GM21390 (cell line): ENCODE data around the gene SNRPA.
"Not testable (repeated sequence)": the region's sequence is repeated elsewhere in the genome, so short reads cannot be mapped to it uniquely, and the experiment has no call there.

Experiments
- ATAC-seq: cut with Tn5 transposase; IDR thresholded peaks from one replicate; pipeline ENCODE4 v1.9.1; 2021; ENCODE audit not compliant: unreplicated experiment

SNRPA gene

DNA sequence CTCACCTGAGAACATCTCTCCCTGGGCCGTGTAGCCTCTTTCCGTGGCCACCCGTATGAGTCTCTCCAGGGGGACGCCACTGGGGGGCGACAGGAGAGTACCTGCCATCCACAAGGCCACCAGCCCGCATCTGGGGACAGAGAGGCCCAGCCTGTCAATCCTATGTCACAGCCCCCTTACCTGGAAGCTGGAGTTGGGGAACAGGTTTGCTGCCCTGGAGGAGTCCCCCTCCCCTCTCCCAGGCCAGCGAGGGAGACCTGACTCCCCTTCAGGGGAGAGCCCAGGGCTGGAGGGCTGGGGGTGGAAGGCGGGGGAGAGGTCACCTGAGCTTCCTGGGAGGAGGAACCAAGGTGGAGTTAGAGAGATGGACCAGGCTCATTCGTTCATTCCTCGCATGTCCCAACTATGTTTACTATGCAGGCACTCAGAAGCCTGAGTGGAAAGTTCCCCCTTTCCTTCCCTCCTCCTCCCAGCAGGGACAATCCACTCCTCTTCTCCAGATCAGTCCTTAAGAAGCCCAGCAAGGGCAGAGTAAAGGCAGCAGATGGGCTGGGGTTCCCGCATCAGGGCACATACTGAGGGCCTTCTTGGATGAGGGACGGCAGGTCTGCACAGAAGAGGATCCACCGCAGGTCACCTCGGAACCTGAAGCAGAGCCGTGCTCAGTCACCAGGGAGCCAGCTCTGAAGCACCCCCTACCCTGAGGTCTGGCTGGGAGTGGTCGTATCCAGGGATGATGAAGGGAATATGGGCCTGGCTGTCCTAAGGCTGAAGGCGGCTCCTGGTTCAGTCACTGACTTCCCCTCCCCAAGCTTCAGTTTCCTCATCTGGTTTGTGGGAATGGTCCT lies 6.2 kb upstream of the SNRPA start:
- no peak for ATAC-seq

DNA sequence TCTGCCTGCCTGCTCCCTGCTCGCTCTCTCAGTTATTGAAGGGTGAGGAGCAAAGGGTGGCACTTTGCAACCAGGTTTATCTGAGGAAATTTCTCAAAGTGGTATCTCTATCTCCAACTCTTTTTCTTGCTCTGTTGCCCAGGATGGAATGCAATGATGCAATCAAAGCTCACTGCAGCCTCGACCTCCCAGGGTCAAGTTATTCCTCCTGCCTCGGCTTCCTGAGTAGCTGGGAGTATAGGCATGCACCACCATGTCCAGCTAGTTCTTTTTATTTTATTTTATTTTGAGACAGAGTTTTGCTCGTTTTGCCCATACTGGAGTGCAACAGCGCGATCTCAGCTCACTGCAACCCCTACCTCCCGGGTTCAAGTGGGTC lies 5.6 kb upstream of the SNRPA start:
- ATAC-seq, result no peak

GRCh38 chr19:40747536-40747935 lies 3.5 kb upstream of the SNRPA start:
- no peak for ATAC-seq

GRCh38 chr19:40750058-40750873 lies 737 bp upstream of the SNRPA start, which contains the start of gene ACTMAP:
ACTMAP (minus strand) TSS chr19:40750477; CDS start chr19:40749803, 674 bp downstream.
- peak; percentile 82 for ATAC-seq

- no peak for ATAC-seq
These were observed 1.3 kb downstream of the SNRPA start for GRCh38 chr19:40752257-40752781.

- no peak for ATAC-seq
These were observed 3.7 kb downstream of the SNRPA start for GRCh38 chr19:40754611-40755247.

GRCh38 chr19:40755248-40755624 lies 4.2 kb downstream of the SNRPA start:
- no peak for ATAC-seq

GRCh38 chr19:40755791-40756190 lies 4.8 kb downstream of the SNRPA start:
- no peak for ATAC-seq

- ATAC-seq, result no peak
These were observed 5.6 kb downstream of the SNRPA start for GRCh38 chr19:40756502-40757110.

DNA sequence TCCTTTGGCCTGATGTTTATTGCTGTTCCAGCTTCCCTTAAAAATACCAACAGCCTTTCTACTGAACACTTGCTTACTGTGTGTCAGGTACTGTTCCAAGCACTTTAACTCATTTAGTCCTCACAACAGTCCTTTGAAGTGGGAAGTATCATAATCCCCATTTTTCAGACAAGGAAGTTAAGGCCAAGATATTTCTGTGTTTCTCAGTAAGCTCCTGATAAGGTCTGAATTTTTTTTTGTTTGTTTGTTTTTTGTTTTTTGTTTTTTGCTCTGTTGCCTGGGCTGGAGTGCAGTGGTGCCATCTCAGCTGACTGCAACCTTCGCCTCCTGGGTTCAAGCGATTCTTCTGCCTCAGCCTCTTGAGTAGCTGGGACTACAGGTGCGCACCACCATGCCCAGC lies 7.5 kb downstream of the SNRPA start:
- no peak for ATAC-seq

DNA sequence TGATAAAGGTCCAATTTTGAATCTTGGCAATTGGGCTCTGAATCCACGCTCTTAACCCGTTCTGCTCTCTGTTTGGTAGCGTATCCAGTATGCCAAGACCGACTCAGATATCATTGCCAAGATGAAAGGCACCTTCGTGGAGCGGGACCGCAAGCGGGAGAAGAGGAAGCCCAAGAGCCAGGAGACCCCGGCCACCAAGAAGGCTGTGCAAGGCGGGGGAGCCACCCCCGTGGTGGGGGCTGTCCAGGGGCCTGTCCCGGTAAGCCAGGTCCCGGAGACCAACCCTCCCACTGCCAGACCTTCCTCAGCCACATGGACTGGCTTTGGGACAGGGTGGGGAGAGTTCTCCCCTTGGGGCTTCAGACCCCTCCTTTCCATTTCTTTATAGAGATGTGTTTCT lies 8.3 kb downstream of the SNRPA start:
- no peak for ATAC-seq

- no peak for ATAC-seq
These were observed 11.9 kb downstream of the SNRPA start for GRCh38 chr19:40762754-40763470.

DNA sequence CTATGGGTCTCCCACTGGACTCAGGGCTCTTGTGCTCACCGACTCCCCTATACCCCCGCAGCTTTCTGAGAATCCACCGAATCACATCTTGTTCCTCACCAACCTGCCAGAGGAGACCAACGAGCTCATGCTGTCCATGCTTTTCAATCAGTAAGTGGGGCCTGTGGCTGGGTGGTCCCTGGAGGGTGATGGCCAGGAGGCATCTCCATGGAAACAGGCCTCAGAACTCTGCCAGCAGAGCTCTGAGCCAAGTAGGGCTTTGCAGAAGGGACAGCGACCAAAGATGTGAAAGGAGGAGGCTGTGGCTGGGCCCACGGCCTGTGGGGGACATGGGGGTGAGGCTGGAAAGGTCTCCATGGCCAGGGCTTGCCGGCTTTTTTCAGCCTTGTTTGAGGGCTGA lies 12.5 kb downstream of the SNRPA start:
- ATAC-seq, result no peak

DNA sequence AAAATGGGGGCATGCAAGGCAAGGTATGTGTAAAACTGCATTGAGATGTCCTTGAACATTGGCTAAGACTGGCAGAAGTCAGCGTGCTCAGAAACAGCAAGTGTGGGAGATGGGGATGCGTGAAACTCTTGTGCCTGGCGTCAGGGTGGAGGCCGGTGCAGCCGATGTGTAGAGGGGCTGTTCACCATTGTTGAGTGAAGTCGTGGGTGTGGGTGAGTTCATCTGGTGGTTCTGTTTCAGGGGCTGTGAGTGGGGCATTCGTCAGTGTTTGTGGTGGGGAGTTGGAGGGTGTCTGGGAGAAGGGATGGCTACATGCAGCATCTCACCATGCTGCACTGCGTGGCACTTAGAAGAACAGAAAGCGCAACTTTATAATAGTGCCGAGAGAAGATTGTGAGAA lies 13.0 kb downstream of the SNRPA start:
- ATAC-seq, result no peak

DNA sequence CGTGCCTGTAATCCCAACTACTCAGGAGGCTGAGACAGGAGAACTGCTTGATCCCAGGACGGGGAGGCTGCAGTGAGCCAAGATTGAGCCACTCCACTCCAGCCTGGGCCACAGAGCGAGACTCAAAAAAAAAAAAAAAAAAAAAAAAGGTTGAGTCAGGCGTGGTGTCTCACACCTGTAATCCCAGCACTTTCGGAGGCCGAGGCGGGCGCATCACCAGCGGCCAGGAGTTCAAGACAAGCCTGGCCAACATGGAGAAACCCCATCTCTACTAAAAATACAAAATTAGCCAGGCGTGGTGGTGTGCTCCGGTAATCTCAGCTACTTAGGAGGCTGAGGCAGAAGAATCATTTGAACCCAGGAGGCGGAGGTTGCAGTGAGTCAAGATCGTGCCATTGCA lies 15.4 kb downstream of the SNRPA start:
- not testable (repeated sequence) for ATAC-seq

- no peak for ATAC-seq
These were observed 17.9 kb downstream of the SNRPA start for GRCh38 chr19:40768869-40769268.

DNA sequence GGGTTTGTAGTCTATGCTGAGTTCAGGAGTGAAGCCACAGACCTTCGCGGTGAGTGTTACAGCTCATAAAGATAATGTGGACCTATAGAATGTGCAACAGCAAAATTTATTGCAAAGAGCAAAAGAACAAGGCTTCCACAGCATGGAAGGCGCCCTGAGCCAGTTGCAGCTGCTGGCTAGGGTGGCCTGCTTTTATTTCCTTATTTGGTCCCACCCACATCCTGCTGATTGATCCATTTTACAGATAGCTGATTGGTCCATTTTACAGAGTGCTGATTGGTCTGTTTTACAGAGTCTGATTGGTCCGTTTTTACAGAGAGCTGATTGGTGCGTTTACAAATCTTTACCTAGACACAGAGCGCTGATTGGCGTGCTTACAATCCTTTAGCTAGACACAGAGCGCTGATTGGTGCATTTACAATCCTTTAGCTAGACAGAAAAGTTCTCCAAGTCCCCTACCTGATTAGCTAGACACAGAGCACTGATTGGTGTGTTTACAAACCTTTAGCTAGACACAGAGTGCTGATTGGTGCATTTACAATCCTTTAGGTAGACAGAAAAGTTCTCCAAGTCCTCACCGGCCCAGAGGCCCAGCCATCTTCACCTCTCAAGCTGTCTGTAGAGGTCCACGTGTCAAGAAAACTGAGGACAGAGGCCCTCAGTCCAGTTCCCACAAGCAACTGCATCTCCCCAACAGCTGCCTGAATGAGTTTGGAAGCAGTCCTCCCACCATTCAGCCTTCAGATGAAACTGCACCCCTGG lies 20.3 kb downstream of the SNRPA start:
- ATAC-seq, result not testable (repeated sequence)

DNA sequence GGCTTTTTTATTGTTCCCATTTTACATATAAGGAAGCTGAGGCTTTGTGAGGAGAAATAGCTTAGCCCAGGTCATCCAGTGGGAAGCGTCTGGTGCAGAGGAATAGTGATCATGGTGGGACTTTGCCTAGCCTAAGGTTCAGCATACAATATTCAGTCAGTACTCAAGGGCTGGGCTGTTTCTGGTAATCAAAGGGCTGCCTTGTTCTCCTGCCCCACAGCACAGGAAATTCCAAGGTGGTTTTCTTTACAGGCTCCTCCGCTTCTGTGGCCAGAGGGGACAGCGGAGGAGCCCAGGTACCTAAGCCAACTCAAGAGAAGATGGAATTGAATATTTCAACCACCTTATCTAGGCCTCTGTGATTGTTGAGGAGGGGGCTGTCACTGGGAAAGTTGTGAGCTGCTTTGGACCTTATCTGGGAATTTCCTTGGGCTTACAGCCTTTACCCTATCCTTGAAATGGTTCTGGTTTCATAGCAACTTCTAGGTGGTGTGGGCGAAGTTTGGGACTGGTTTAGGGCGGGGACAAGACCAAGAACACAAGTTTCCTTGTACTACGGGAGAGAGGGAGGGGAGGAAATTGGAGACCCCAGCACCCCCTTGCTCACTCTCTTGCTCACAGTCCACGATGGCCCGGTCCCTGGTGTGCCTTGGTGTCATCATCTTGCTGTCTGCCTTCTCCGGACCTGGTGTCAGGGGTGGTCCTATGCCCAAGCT lies 24.1 kb downstream of the SNRPA start, which contains the start of gene MIA:
Gene MIA, plus strand, starts transcription at position 606 of the 716 bp plus-strand sequence. Its CDS starts 22 bp downstream, at position 628.
- no peak for ATAC-seq

- no peak for ATAC-seq
These were observed 24.6 kb downstream of the SNRPA start for GRCh38 chr19:40775632-40776022.
